ENCODE measurements around the gene SEMA6B. TPM values are rescaled to one million over a fixed set of nuclear protein-coding genes. Genes with fewer than 3 reads are reported as not detected.

SEMA6B gene
- total and polyA plus RNA-seq, 2 donors (not counting 3 experiments of a cell fraction or from before 2014, with no cell fraction given), result 97.8 to 176 TPM

DNA sequence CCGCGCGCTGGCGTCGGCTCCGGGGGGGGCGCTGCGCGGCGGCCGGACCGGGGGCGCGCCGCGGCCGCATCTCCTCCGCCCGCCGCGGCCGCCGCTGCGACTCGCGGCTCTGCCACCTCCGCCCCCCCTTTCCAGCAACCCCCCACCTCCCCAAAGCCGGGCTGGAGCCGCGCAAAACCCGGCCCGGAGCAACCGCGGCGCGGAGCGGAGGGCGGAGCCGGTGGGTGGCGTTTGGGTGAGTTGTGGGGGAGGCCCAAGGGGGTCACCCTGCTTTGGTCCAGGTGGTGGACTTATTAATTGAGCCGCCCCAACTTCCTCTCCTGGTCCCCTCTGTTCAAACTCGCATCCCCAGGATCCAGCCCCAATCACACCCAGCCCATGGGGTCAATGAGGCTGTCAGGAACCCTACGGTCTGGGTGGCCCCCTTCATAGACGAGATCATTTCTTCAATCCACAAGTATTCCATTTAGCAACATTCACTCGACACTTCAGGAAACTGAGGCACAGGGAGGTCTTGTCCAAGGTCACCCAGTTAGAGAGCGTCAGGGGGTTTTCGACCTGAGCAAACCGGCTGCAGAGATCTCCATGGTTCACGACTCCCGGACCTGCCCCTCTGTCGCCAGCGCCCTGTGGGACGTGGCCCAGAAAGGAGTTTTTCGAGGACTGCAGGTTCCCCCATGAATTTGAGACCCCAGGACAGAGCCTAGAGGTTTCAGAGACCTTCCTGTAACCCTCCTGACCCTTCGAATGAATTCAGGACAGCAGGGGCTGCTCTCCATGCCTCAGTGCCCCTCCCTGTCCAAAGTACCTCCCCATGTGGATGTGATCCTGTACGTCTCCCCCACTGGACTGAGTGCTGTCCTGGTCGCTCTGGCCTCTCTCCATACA lies 22.4 kb upstream of the SEMA6B start:
- DNase-seq (ENCODE audit: low read depth, low spot score) (no peak), FAIRE-seq (no peak)
- ChIA-PET POLR2A (no interaction called here), CTCF (interaction anchor here (0.7 to 1.7 kb wide), 2 partner anchors 54 to 111 kb away, joined by 4 read pairs; no protein-coding TSS in a partner anchor)
- H3K9me3 ChIP-seq (replicated peaks; ENCODE audit: control insufficient read depth, insufficient read depth, low read length), result no peaks in the 10 kb centered on the region
- peak overlapping the region in 1 of 3 experiments; percentile 90 for H3K4me3 ChIP-seq (replicated peaks in 1 of 3; ENCODE audit: insufficient read depth in 1 of 3, low read depth in 1 of 3, low read length in 3 of 3)
- H4K20me1 ChIP-seq (replicated peaks; ENCODE audit: control insufficient read depth, extremely low read depth, insufficient read depth, low read length), result no peaks in the 10 kb centered on the region
- no peak overlapping the region for H3K9ac ChIP-seq (replicated peaks; ENCODE audit: extremely low read depth, insufficient read depth, low read length)
- H2AFZ ChIP-seq (ENCODE audit: low read depth, low read length), result no peak overlapping the region
- peaks cover 20% of the 10 kb centered on the region for H3K4me1 ChIP-seq (ENCODE audit: control insufficient read depth, extremely low read depth, insufficient read depth, low read length)
- H3K27me3 ChIP-seq (ENCODE audit: control insufficient read depth in 2 of 2, insufficient read depth in 2 of 2, low read length in 2 of 2), result no peaks in the 10 kb centered on the region
- no TSS peak for BruUV-seq (replicated peaks)
- peaks cover 0 to 6% of the 10 kb centered on the region in 2 experiments for H3K36me3 ChIP-seq (ENCODE audit: control insufficient read depth in 2 of 2, extremely low read depth in 1 of 2, insufficient read depth in 2 of 2, low read length in 2 of 2)
- no peak overlapping the region for H3K27ac ChIP-seq (ENCODE audit: insufficient read depth, low read depth, low read length)
- dilution Hi-C loops (cut with MboI; ENCODE audit: extremely low pct_ligation_motif_present, low sequenced_read_pairs), result no loop called here
- TF ChIP-seq FOS (IDR thresholded peaks at IDR 0.05; ENCODE audit: borderline replicate concordance, insufficient read depth, low read length), result no peak
- TF ChIP-seq JUN (IDR thresholded peaks at IDR 0.05; ENCODE audit: borderline replicate concordance, insufficient read depth, insufficient read length, low read depth), result no peak
- no peak for TF ChIP-seq POLR2AphosphoS5 (IDR thresholded peaks at IDR 0.05; ENCODE audit: insufficient read depth, low read depth, low read length)
- no peak for TF ChIP-seq MAX (IDR thresholded peaks at IDR 0.05; ENCODE audit: insufficient read depth, insufficient read length)
- TF ChIP-seq POLR2A (IDR thresholded peaks at IDR 0.05; ENCODE audit: low read depth, low read length), result no peak
- no peak for TF ChIP-seq MYC (IDR thresholded peaks at IDR 0.05; ENCODE audit: low read depth, low read length)
- TF ChIP-seq EZH2 (IDR thresholded peaks at IDR 0.05; ENCODE audit: borderline replicate concordance, low read depth, low read length, severe bottlenecking), result no peak
- no peak for TF ChIP-seq CTCF (IDR thresholded peaks at IDR 0.05; ENCODE audit: extremely low read depth in 1 of 2, insufficient read depth in 1 of 2, low read depth in 1 of 2, low read length in 2 of 2)
- TF ChIP-seq GATA2 (IDR thresholded peaks at IDR 0.05; ENCODE audit: insufficient read depth, insufficient read length, low read depth, low read length), result no peak
- H3K4me2 ChIP-seq (ENCODE audit: insufficient read depth, low read length), result no peak overlapping the region
- intact Hi-C loops (cut with micrococcal nuclease), result no loop called here
- no peaks in the 10 kb centered on the region for H3K9me1 ChIP-seq (replicated peaks; ENCODE audit: control insufficient read depth, extremely low read depth, insufficient read depth, low read length)
- no peaks in the 10 kb centered on the region for H3K79me2 ChIP-seq (ENCODE audit: control insufficient read depth, insufficient read depth, low read length)

Data from endothelial cell of umbilical vein (primary cell).